ENCODE data around the gene SAYSD1. TPM values are rescaled to one million over a fixed set of nuclear protein-coding genes. Genes with fewer than 3 reads are reported as not detected.

The SAYSD1 gene
- polyA plus RNA-seq, 4 donors, result 13.4 to 17.8 (median 14.8) TPM

DNA sequence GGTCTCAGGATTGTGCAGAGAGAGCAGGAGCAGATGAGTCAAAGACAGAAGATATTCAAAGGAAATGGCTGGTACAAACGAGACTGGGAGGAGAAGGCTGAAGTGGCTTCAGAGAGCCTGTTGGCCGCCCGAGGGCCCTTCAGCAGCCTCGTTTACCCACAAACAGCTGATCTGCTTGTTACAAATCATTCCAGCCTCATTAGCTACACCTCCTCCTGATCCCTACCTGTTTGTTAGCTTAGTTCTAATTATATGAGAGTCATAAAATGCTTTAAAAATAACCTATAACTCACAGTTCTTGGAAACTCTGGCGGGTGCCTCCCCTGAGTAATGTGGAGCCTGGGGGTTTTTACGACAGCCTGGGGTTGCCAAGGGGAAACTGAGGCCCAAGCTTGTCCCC lies 53.8 kb downstream of the SAYSD1 start:
- Histone ChIP-seq H3K4me1 (ENCODE audit: control insufficient read depth in 3 of 3, insufficient read depth in 2 of 3, low read depth in 1 of 3, low read length in 2 of 3) (peaks cover 0 to 38% (median 0%) of the 10 kb centered on the region in 3 donors), H3K36me3 (ENCODE audit: control insufficient read depth in 3 of 3, insufficient read depth in 2 of 3, low read depth in 1 of 3, low read length in 3 of 3) (peaks cover 0 to 2% (median 0%) of the 10 kb centered on the region in 3 donors), H3K27me3 (ENCODE audit: control insufficient read depth in 3 of 3, insufficient read depth in 3 of 3, low read length in 3 of 3) (no peaks in the 10 kb centered on the region), H3K27ac (ENCODE audit: low read depth in 1 of 3, low read length in 2 of 3) (no peak overlapping the region), H3K9me3 (ENCODE audit: control insufficient read depth in 2 of 2, insufficient read depth in 1 of 2, low read depth in 1 of 2, low read length in 1 of 2) (no peaks in the 10 kb centered on the region), H3K4me3 (ENCODE audit: low read depth in 1 of 3, low read length in 3 of 3) (no peak overlapping the region)
- DNase-seq (peak in 1 of 2 donors; percentile 41), FAIRE-seq (no peak)
- 25 to 43% (median 26%) methylated on average over 6 of the region's 6 CpGs for WGBS, 3 donors

GRCh38 chr6:39060467-39061160 lies 54.4 kb downstream of the SAYSD1 start:
- H3K9me3 ChIP-seq (ENCODE audit: control insufficient read depth in 2 of 2, insufficient read depth in 1 of 2, low read depth in 1 of 2, low read length in 1 of 2), result no peaks in the 10 kb centered on the region
- H3K27me3 ChIP-seq (ENCODE audit: control insufficient read depth in 3 of 3, insufficient read depth in 3 of 3, low read length in 3 of 3), result no peaks in the 10 kb centered on the region
- H3K36me3 ChIP-seq (ENCODE audit: control insufficient read depth in 3 of 3, insufficient read depth in 2 of 3, low read depth in 1 of 3, low read length in 3 of 3), result peaks cover 0 to 2% (median 0%) of the 10 kb centered on the region in 3 donors
- 57 to 74% (median 63%) methylated on average over 7 of the region's 7 CpGs for WGBS, 3 donors
- no peak overlapping the region for H3K27ac ChIP-seq (ENCODE audit: low read depth in 1 of 3, low read length in 2 of 3)
- FAIRE-seq, result no peak
- H3K4me3 ChIP-seq (ENCODE audit: low read depth in 1 of 3, low read length in 3 of 3), result no peak overlapping the region
- no peak for DNase-seq
- peaks cover 0 to 38% (median 0%) of the 10 kb centered on the region in 3 donors for H3K4me1 ChIP-seq (ENCODE audit: control insufficient read depth in 3 of 3, insufficient read depth in 2 of 3, low read depth in 1 of 3, low read length in 2 of 3)

GRCh38 chr6:39059496-39060310 lies 55.3 kb downstream of the SAYSD1 start:
- Histone ChIP-seq H3K27ac (ENCODE audit: low read depth in 1 of 3, low read length in 2 of 3) (no peak overlapping the region), H3K36me3 (ENCODE audit: control insufficient read depth in 3 of 3, insufficient read depth in 2 of 3, low read depth in 1 of 3, low read length in 3 of 3) (peaks cover 0 to 2% (median 0%) of the 10 kb centered on the region in 3 donors), H3K4me1 (ENCODE audit: control insufficient read depth in 3 of 3, insufficient read depth in 2 of 3, low read depth in 1 of 3, low read length in 2 of 3) (peaks cover 0 to 40% (median 0%) of the 10 kb centered on the region in 3 donors), H3K4me3 (ENCODE audit: low read depth in 1 of 3, low read length in 3 of 3) (no peak overlapping the region), H3K9me3 (ENCODE audit: control insufficient read depth in 2 of 2, insufficient read depth in 1 of 2, low read depth in 1 of 2, low read length in 1 of 2) (no peaks in the 10 kb centered on the region), H3K27me3 (ENCODE audit: control insufficient read depth in 3 of 3, insufficient read depth in 3 of 3, low read length in 3 of 3) (no peaks in the 10 kb centered on the region)
- WGBS, 3 donors, result 46 to 56% (median 53%) methylated on average over 14 of the region's 14 CpGs
- no peak for DNase-seq
- no peak for FAIRE-seq

DNA sequence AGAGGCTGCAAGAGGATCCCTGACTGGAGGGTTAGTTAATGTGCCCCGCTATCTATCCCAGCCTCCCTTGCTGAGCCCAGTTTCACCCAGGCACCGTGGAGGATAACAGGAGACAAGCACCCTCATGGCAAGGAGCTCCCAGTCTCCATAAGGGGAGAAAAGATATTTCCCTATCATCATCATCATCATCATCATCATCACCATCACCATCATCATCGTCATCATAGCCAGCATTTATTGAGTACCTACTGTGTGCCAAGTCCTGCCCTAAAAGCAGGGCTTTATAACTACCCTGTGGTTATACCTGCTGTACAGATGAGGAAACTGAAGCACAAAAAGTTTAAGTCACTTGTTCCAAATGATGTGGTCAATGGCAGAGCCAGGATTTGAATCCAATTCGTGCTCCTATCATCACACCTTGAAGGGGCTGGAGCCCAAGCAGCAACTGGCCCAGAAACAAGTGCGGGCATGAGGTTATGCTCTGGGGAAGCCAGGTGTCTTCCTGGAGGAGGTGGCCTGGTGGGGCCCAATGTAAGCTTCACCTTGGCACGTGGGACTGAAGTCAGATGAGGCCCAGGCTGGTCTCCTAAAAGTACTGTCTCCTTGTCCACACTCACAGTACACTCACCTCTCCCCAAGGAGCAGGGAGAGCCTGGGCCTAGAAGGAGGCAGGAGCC lies 56.4 kb downstream of the SAYSD1 start:
- Histone ChIP-seq H3K27ac (ENCODE audit: low read depth in 1 of 3, low read length in 2 of 3) (no peak overlapping the region), H3K36me3 (ENCODE audit: control insufficient read depth in 3 of 3, insufficient read depth in 2 of 3, low read depth in 1 of 3, low read length in 3 of 3) (peaks cover 0 to 2% (median 0%) of the 10 kb centered on the region in 3 donors), H3K9me3 (ENCODE audit: control insufficient read depth in 2 of 2, insufficient read depth in 1 of 2, low read depth in 1 of 2, low read length in 1 of 2) (no peaks in the 10 kb centered on the region), H3K27me3 (ENCODE audit: control insufficient read depth in 3 of 3, insufficient read depth in 3 of 3, low read length in 3 of 3) (no peaks in the 10 kb centered on the region), H3K4me3 (ENCODE audit: low read depth in 1 of 3, low read length in 3 of 3) (no peak overlapping the region), H3K4me1 (ENCODE audit: control insufficient read depth in 3 of 3, insufficient read depth in 2 of 3, low read depth in 1 of 3, low read length in 2 of 3) (peaks cover 3 to 42% (median 4%) of the 10 kb centered on the region in 3 donors)
- FAIRE-seq, result no peak
- 81 to 85% (median 83%) methylated on average over 5 to 6 of the region's 6 CpGs for WGBS, 3 donors
- no peak for DNase-seq

- H3K27me3 ChIP-seq (ENCODE audit: control insufficient read depth in 3 of 3, insufficient read depth in 3 of 3, low read length in 3 of 3), result no peaks in the 10 kb centered on the region
- no peak for FAIRE-seq
Observed at GRCh38 chr6:39057251-39058155, 57.5 kb downstream of the SAYSD1 start.

DNA sequence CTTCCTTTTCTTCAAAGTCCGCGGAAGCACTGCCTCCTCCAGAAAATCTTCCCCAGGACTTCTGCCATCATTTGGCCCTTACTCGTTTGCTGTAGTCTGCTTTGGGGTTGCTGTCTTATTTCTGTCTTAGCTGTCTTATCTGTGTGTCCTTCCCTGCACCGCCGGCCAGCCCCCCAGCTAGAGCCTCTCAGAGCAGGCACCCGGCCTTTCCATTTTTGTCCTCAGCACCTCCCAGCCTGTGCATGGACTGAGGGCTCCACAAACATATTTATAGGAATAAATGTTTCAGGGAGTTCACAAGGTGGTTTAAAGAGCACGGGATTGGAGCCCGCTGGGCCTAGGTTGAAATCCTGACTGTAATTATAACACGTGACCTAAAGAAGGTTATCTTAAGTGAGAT lies 58.3 kb downstream of the SAYSD1 start:
- H3K27ac ChIP-seq (ENCODE audit: low read depth in 1 of 3, low read length in 2 of 3), result no peak overlapping the region
- H3K36me3 ChIP-seq (ENCODE audit: control insufficient read depth in 3 of 3, insufficient read depth in 2 of 3, low read depth in 1 of 3, low read length in 3 of 3), result peaks cover 0 to 2% (median 0%) of the 10 kb centered on the region in 3 donors
- DNase-seq (no peak), FAIRE-seq (no peak)
- H3K4me1 ChIP-seq (ENCODE audit: control insufficient read depth in 3 of 3, insufficient read depth in 2 of 3, low read depth in 1 of 3, low read length in 2 of 3), result peaks cover 4 to 34% (median 4%) of the 10 kb centered on the region in 3 donors
- WGBS, 3 donors, result 87 to 93% (median 89%) methylated on average over 9 of the region's 9 CpGs
- no peaks in the 10 kb centered on the region for H3K27me3 ChIP-seq (ENCODE audit: control insufficient read depth in 3 of 3, insufficient read depth in 3 of 3, low read length in 3 of 3)
- no peak overlapping the region for H3K4me3 ChIP-seq (ENCODE audit: low read depth in 1 of 3, low read length in 3 of 3)
- H3K9me3 ChIP-seq (ENCODE audit: control insufficient read depth in 2 of 2, insufficient read depth in 1 of 2, low read depth in 1 of 2, low read length in 1 of 2), result no peaks in the 10 kb centered on the region

More at GRCh38 chr6:39057251-39058155, 57.5 kb downstream of the SAYSD1 start:
- H3K9me3 ChIP-seq (ENCODE audit: control insufficient read depth in 2 of 2, insufficient read depth in 1 of 2, low read depth in 1 of 2, low read length in 1 of 2), result no peaks in the 10 kb centered on the region
- peaks cover 4 to 38% (median 4%) of the 10 kb centered on the region in 3 donors for H3K4me1 ChIP-seq (ENCODE audit: control insufficient read depth in 3 of 3, insufficient read depth in 2 of 3, low read depth in 1 of 3, low read length in 2 of 3)
- no peak overlapping the region for H3K27ac ChIP-seq (ENCODE audit: low read depth in 1 of 3, low read length in 2 of 3)
- no peak for DNase-seq
- H3K36me3 ChIP-seq (ENCODE audit: control insufficient read depth in 3 of 3, insufficient read depth in 2 of 3, low read depth in 1 of 3, low read length in 3 of 3), result peaks cover 0 to 2% (median 0%) of the 10 kb centered on the region in 3 donors
- no peak overlapping the region for H3K4me3 ChIP-seq (ENCODE audit: low read depth in 1 of 3, low read length in 3 of 3)
- 74 to 77% (median 76%) methylated on average over 14 to 17 of the region's 17 CpGs for WGBS, 3 donors

DNA sequence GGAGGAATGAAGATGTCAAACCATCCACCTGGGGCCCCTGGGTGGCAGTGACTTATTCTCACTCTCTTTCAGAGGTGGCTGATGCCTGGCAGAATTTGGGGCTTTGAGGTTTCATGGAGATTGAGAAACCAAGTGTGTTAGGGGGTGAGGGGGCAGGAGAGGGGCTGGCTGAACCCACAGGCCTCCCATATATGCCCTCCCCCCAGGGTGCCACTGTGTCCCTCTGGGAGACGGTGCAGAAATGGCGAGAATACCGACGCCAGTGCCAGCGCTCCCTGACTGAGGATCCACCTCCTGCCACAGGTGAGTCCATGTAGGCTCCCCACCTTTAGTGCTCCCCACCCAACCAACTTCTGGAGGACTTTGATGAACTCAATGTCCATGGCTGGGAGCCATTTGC lies 58.8 kb downstream of the SAYSD1 start:
- FAIRE-seq (no peak), DNase-seq (no peak)
- no peaks in the 10 kb centered on the region for H3K27me3 ChIP-seq (ENCODE audit: control insufficient read depth in 3 of 3, insufficient read depth in 3 of 3, low read length in 3 of 3)
- H3K4me1 ChIP-seq (ENCODE audit: control insufficient read depth in 3 of 3, insufficient read depth in 2 of 3, low read depth in 1 of 3, low read length in 2 of 3), result peaks cover 4 to 29% (median 4%) of the 10 kb centered on the region in 3 donors
- WGBS, 3 donors, result 92 to 98% (median 97%) methylated on average over 5 of the region's 5 CpGs
- H3K27ac ChIP-seq (ENCODE audit: low read depth in 1 of 3, low read length in 2 of 3), result no peak overlapping the region
- no peak overlapping the region for H3K4me3 ChIP-seq (ENCODE audit: low read depth in 1 of 3, low read length in 3 of 3)
- H3K9me3 ChIP-seq (ENCODE audit: control insufficient read depth in 2 of 2, insufficient read depth in 1 of 2, low read depth in 1 of 2, low read length in 1 of 2), result no peaks in the 10 kb centered on the region
- H3K36me3 ChIP-seq (ENCODE audit: control insufficient read depth in 3 of 3, insufficient read depth in 2 of 3, low read depth in 1 of 3, low read length in 3 of 3), result peaks cover 0 to 2% (median 0%) of the 10 kb centered on the region in 3 donors

Data from small intestine (tissue), 7 donors.